Kidney (tissue), 14 donors: ENCODE results near the gene PDE4D. TPM values are rescaled to one million over a fixed set of nuclear protein-coding genes. Genes with fewer than 3 reads are reported as not detected.

Source experiments
- DNase-seq, 5 donors: peaks; one replicate each; pipeline ENCODE4 v3.0.0-alpha.2; 2013 to 2020
- FAIRE-seq: peaks from 2 replicates; lab custom pipeline; 2012; peaks lifted over from hg19 to GRCh38; lab: Jason Lieb, UNC
- H3K27ac ChIP-seq, 2 donors: one replicate each; pipeline ENCODE4 v1.7.0; 2013; ENCODE audit warnings: low read depth in 2 of 2, low read length in 2 of 2, inconsistent platforms in 1 of 2
- H3K27me3 ChIP-seq: one replicate; pipeline ENCODE4 v1.7.1; 2013; ENCODE audit warnings: low read length, inconsistent platforms; ENCODE audit not compliant: control insufficient read depth, insufficient read depth
- H3K36me3 ChIP-seq, 3 donors: one replicate each; pipeline versions ENCODE4 v1.7.0 to v1.7.1; 2013; ENCODE audit warnings: low read length in 3 of 3, control low read depth in 1 of 3, inconsistent platforms in 1 of 3; ENCODE audit not compliant: insufficient read depth in 3 of 3, control insufficient read depth in 2 of 3
- H3K4me1 ChIP-seq, 3 donors: one replicate each; pipeline versions ENCODE4 v1.7.0 to v1.7.1; 2013; ENCODE audit warnings: low read length in 3 of 3, inconsistent platforms in 1 of 3, low read depth in 1 of 3; ENCODE audit not compliant: control insufficient read depth in 2 of 3, insufficient read depth in 2 of 3
- H3K4me3 ChIP-seq, 3 donors: one replicate each; pipeline versions ENCODE4 v1.7.0 to v1.8.1; 2013; ENCODE audit warnings: low read length in 3 of 3, control low read depth in 1 of 3, inconsistent platforms in 1 of 3
- H3K9ac ChIP-seq, 3 donors: one replicate each; pipeline versions ENCODE4 v1.7.0 to v1.7.1; 2013; ENCODE audit warnings: low read length in 3 of 3, control low read depth in 1 of 3, inconsistent platforms in 1 of 3
- H3K9me3 ChIP-seq, 3 donors: one replicate each; pipeline versions ENCODE4 v1.7.0 to v1.7.1; 2013; ENCODE audit warnings: low read length in 3 of 3, control low read depth in 1 of 3, inconsistent platforms in 1 of 3; ENCODE audit not compliant: control insufficient read depth in 2 of 3, insufficient read depth in 1 of 3
- intact Hi-C: fragments of 100-400 bp; cut with DNase I; formaldehyde crosslinking; loops from one replicate; pipeline ENCODE4 v1.11.1; 2022
- polyA plus RNA-seq: library from polyadenylated mRNA; stranded (reverse); fragments of 350-450 nt; fragmentation: Illumina TruSeq; extraction: RNeasy Lipid Tissue Mini Kit (QIAGEN cat#74804); gene quantifications from one replicate; pipeline ENCODE4 v1.2.3, GENCODE V29; 2014; ENCODE audit warnings: low read depth, low replicate concordance; ENCODE audit not compliant: insufficient read depth
- total RNA-seq: library from RNA; stranded (reverse); fragmentation: NEBNext Ultra II Directional; extraction: Animal tissue kit (Norgen Biotek cat#: 25700); gene quantifications from one replicate; pipeline ENCODE4 v1.2.1, GENCODE V29; 2021
- TF ChIP-seq, protein P1 (sequence below): IDR thresholded peaks from 3 replicates; pipeline ENCODE4 v1.5.1; 2012; ENCODE audit warnings: mild to moderate bottlenecking, moderate library complexity, borderline replicate concordance; ENCODE audit not compliant: insufficient read depth; ENCODE audit errors: extremely low read depth
- donor health status: control.
- donor health status: control.
- donor health status: control.
- donor health status: control.
- donor health status: control.
- donor health status: DM: yes; HTN: yes; CAD: no.
- donor health status: Normal renal cell carcinoma (clear cell type).

PDE4D gene
- total and polyA plus RNA-seq, 2 donors from 2014 or later = 9.2 to 78.9 TPM

DNA sequence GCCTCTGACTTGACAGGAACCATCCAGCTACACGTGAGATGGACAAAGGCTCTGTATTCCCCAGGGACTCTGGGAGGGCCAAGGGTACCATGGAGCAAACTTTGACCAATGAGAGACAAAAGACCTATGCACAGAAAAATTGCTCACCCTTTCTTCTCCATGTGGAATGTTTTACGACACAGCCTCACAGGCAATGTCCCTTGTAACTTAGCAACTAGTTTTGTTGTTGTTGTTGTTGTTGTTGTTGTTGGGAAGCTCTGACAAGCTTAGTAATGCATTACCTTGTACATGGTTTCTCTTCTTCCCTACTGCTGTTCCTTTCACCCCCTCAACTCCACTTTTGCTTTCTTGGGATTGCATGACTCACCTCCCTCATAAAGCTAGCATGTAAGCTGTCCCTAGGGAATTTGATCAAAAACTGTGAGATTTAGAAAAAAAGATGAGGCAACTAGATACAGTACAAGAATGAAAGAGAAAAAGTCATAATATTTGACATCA lies 759.7 kb downstream of the PDE4D start:
- no peak overlapping the region for H3K4me3 ChIP-seq
- no peaks in the 10 kb centered on the region for H3K9me3 ChIP-seq
- DNase-seq (no peak), FAIRE-seq (no peak)
- H3K36me3 ChIP-seq = no peaks in the 10 kb centered on the region
- H3K27ac ChIP-seq = no peak overlapping the region
- no peaks in the 10 kb centered on the region for H3K4me1 ChIP-seq
- TF ChIP-seq, protein P1, sequence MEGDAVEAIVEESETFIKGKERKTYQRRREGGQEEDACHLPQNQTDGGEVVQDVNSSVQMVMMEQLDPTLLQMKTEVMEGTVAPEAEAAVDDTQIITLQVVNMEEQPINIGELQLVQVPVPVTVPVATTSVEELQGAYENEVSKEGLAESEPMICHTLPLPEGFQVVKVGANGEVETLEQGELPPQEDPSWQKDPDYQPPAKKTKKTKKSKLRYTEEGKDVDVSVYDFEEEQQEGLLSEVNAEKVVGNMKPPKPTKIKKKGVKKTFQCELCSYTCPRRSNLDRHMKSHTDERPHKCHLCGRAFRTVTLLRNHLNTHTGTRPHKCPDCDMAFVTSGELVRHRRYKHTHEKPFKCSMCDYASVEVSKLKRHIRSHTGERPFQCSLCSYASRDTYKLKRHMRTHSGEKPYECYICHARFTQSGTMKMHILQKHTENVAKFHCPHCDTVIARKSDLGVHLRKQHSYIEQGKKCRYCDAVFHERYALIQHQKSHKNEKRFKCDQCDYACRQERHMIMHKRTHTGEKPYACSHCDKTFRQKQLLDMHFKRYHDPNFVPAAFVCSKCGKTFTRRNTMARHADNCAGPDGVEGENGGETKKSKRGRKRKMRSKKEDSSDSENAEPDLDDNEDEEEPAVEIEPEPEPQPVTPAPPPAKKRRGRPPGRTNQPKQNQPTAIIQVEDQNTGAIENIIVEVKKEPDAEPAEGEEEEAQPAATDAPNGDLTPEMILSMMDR = no peak
- no peak overlapping the region for H3K9ac ChIP-seq
- intact Hi-C loops = no loop called here
- H3K27me3 ChIP-seq = no peaks in the 10 kb centered on the region

DNA sequence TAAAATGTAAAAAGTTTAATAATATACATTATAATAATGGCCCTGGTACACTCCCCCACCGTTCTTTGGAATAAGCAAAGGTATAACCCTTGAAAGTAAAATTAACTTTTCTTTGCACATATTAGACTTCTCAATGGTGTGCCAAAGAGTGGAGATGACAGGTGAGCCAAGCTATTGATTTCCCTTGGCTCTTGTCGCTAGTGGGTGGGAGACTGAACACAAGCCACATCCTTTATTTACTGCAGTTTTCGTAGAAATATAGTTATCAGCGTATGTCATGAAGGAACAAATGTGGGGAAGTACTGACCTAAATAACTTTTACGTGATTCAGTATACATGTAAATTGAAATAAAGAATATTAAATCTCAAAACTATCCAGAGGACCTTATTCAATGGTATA lies 761.4 kb downstream of the PDE4D start:
- Histone ChIP-seq H3K27me3 (no peaks in the 10 kb centered on the region), H3K27ac (no peak overlapping the region), H3K9ac (no peak overlapping the region), H3K4me3 (no peak overlapping the region), H3K9me3 (no peaks in the 10 kb centered on the region), H3K4me1 (peaks cover under 1 to 11% (median 3%) of the 10 kb centered on the region in 3 donors), H3K36me3 (no peaks in the 10 kb centered on the region)
- FAIRE-seq (no peak), DNase-seq (no peak)
- TF ChIP-seq, protein P1 = no peak
- intact Hi-C loops = no loop called here

DNA sequence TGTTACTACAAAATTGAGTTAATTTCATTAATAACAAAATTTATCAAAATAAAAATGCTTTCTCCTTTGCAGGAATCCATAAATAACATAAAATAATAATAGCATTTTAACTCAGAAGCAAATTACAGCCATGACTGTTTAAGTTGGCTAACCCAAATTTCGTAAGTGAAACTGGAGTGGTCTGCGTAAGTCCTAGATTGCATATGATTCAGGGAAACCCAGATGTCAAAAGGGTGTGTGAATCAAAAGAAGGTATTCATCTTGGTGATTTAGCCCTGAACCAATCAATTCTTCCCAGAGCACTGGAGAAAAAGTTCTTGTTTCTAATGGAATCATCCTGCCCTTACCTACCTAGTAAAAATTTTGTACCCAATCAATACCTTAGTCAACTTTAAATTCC lies 763.1 kb downstream of the PDE4D start:
- no peak overlapping the region for H3K4me3 ChIP-seq
- DNase-seq (no peak), FAIRE-seq (no peak)
- peaks cover 6 to 20% (median 10%) of the 10 kb centered on the region in 3 donors for H3K4me1 ChIP-seq
- TF ChIP-seq, protein P1 = no peak
- H3K36me3 ChIP-seq = no peaks in the 10 kb centered on the region
- intact Hi-C loops = no loop called here
- no peak overlapping the region for H3K27ac ChIP-seq
- H3K9ac ChIP-seq = no peak overlapping the region
- no peaks in the 10 kb centered on the region for H3K9me3 ChIP-seq
- H3K27me3 ChIP-seq = no peaks in the 10 kb centered on the region
